Muscle of arm (tissue), 14 donors: Measurements from ENCODE around the gene DDX55. TPM values are rescaled to one million over a fixed set of nuclear protein-coding genes. Genes with fewer than 3 reads are reported as not detected.
A peak's percentile ranks its signal among the peaks of the same experiment; 100 is the strongest.
"Not testable (repeated sequence)": the region's sequence is repeated elsewhere in the genome, so short reads cannot be mapped to it uniquely, and the experiment has no call there.

ENCODE experiments used
- DNase-seq: peaks from one replicate; pipeline ENCODE4 v3.0.0-alpha.2; 2013
- long read RNA-seq, 11 donors: transcript quantifications; one replicate each; lab custom pipeline, GENCODE V29; 2026
- polyA plus RNA-seq, 12 donors: library from polyadenylated mRNA; unstranded; fragments of 120-200 nt; gene quantifications; one replicate each; pipeline ENCODE4 v1.2.1, GENCODE V29; 2013; ENCODE audit not compliant: insufficient read length in 12 of 12

The DDX55 gene, protein sequence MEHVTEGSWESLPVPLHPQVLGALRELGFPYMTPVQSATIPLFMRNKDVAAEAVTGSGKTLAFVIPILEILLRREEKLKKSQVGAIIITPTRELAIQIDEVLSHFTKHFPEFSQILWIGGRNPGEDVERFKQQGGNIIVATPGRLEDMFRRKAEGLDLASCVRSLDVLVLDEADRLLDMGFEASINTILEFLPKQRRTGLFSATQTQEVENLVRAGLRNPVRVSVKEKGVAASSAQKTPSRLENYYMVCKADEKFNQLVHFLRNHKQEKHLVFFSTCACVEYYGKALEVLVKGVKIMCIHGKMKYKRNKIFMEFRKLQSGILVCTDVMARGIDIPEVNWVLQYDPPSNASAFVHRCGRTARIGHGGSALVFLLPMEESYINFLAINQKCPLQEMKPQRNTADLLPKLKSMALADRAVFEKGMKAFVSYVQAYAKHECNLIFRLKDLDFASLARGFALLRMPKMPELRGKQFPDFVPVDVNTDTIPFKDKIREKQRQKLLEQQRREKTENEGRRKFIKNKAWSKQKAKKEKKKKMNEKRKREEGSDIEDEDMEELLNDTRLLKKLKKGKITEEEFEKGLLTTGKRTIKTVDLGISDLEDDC
- 10 to 100 TPM in 11 of 12 donors, not detected in 1; 13.6 to 29.3 (median 18.7) TPM for polyA plus RNA-seq
- long read RNA-seq, donor 1, partial matches to known transcripts, result 77 of 90 reads
- long read RNA-seq, donor 1, other reads (novel, unspliced or antisense), result 13 of 90 reads
- long read RNA-seq, donor 2, partial matches to known transcripts, result 24 of 50 reads
- long read RNA-seq, donor 2, other reads (novel, unspliced or antisense), result 24 of 50 reads
- long read RNA-seq, donor 3, partial matches to known transcripts, result 0 of 1 reads
- long read RNA-seq, donor 3, other reads (novel, unspliced or antisense), result 0 of 1 reads
- long read RNA-seq, donor 4, result 0 reads
- long read RNA-seq, donor 5, partial matches to known transcripts, result 0 of 1 reads
- long read RNA-seq, donor 5, other reads (novel, unspliced or antisense), result 0 of 1 reads
- long read RNA-seq, donor 6, result 0 reads
- long read RNA-seq, donor 7, result 0 reads
- long read RNA-seq, donor 8, partial matches to known transcripts, result 24 of 55 reads
- long read RNA-seq, donor 8, other reads (novel, unspliced or antisense), result 31 of 55 reads
- long read RNA-seq, donor 9, result 0 reads
- long read RNA-seq, donor 10, partial matches to known transcripts, result 9 of 9 reads
- long read RNA-seq, donor 10, other reads (novel, unspliced or antisense), result 0 of 9 reads
- long read RNA-seq, donor 11, partial matches to known transcripts, result 5 of 6 reads
- long read RNA-seq, donor 11, other reads (novel, unspliced or antisense), result 0 of 6 reads

DNA sequence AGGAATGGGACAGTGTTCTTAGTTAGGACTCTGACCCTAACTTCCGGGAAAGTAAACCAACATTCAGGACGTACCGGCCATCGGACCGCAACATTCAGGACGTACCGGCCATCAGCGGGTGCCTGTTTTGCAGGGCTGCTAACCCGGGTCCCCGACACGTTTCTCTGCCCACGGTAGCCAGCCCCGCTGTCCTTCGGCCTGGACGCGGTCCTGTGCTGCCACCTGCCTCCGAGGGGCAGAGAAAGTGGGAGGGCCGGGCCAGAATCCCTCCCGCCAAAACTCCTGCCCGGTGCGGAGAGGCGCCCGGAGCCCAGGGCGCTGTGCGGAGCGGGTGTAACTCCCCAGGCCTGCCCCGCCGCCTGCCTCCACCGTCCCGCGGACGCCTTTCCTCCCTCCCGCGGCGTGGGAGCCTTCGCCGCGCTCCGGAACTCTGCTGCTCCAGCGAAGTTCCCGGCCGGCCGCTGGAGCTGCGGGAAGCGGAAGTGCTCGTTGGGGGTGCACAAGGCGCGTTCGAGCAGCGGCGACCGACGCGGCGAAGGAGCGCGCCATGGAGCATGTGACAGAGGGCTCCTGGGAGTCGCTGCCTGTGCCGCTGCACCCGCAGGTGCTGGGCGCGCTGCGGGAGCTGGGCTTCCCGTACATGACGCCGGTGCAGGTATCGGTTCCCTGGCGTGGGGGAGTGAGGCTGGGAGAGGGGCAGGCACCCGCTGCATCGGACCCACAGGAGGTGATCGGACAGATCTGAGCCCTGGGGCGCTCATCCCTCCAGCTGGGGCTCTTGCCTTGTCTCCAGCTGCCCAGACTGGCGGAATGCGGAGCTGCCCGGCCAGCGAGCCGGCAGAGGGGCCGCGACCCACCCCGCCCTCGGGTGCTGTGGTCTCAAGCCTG lies at the start of gene DDX55:
Gene DDX55, plus strand, starts transcription at position 498 of the 888 bp plus-strand sequence. Its CDS starts 50 bp downstream, at position 548.
- DNase-seq, result peak; percentile 90

DNA sequence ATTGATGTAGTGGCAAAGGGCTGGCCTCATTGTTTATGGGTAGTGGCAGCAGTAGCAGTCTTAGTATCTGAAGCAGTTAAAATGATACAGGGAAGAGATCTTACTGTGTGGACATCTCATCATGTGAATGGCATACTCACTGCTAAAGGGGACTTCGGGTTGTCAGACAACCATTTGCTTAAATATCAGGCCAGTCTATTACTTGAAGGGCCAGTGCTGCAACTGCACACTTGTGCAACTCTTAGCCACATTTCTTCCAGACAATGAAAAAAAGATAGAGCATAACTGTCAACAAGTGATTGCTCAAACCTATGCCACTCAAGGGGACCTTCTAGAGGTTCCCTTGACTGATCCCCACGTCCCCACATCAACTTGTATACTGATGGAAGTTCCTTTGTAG lies 47.8 kb upstream of the DDX55 start:
- not testable (repeated sequence) for DNase-seq

DNA sequence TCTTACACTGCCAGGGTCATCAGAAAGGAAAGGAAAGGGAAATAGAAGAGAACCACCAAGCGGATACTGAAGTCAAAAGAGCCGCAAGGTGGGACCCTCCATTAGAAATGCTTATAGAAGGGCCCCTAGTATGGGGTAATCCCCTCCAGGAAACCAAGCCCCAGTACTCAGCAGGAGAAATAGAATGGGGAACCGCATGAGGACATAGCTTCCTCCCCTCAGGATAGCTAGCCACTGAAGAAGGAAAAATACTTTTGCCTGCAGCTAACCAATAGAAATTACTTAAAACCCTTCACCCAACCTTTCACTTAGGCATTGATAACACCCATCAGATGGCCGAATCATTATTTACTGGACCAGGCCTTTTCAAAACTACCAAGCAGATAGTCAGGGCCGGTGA lies 47.1 kb upstream of the DDX55 start:
- DNase-seq, result not testable (repeated sequence)

DNA sequence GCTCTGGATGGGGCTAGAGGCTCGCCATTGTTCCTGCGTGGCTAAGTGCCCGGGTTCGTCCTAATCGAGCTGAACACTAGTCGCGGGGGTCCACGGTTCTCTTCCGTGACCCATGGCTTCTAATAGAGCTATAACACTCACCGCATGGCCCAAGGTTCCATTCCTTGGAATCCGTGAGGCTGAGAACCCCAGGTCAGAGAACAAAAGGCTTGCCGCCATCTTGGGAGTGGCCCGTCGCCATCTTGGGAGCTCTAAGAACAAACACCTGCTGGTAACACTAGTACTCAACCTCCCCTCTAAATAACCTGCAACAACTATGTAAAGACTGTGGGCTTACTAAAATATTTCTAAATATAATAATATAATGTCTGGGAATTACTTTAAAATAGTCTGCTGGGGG lies 43.4 kb upstream of the DDX55 start:
- DNase-seq, result not testable (repeated sequence)

DNA sequence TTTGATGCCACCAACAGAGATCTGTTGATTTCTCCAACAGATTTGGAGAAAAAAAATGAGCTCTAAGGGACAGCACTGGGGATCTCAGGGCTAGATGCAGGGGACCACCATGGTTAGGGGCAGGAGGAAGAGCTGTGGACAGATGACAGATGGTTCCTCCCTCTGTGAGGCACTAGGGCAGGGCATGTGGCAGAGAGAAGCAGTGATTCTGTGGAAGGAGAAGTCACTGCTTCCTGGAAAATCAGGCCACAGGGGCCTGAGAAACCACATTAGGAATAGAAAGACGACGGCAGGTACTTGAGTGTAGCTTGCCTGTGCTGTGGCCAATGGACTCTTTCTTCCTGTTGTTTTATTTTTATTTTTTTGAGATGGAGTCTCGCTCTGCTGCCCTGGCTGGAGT lies 42.4 kb upstream of the DDX55 start:
- DNase-seq, result no peak

DNA sequence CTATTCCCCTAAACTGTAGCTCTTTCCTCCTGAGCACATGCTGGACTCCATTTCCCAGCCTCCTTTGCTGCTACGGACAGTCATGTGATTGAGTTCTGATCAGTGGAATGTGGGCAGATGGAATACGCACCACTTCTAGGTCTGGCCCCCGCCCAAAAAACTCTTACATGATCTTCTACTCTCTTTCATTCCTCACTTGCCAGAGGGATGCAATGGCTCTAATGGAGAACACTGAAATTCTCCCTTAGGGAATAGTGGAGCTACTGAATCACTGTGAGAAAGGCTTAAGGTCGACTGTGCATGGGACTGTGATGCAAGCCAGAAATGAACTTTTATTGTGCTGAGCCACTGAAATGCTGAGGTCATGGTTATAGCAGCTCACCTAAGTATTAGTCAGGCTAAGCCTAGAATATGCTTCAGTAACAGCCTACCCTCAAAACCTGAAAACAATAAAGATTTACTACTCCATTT lies 30.5 kb upstream of the DDX55 start:
- no peak for DNase-seq

DNA sequence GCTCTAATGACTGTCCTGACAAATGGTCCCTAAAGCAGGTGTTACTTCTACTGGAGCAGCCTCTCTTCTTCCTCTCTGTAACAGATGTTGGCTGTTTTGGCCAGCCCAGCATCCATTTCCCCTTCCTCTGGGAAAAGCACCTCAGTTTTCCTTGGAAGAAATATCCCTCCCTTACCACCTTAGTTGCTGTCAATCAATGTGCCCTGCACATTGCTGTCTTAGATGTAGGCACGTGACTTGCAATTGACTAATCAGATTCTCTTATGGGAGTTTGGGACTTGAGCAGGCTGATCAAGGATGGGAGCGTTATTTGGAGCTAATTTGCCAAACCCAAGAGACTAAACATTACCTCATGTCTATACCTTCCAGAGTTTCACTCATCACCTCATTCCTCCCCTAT lies 29.5 kb upstream of the DDX55 start:
- DNase-seq, result no peak

DNA sequence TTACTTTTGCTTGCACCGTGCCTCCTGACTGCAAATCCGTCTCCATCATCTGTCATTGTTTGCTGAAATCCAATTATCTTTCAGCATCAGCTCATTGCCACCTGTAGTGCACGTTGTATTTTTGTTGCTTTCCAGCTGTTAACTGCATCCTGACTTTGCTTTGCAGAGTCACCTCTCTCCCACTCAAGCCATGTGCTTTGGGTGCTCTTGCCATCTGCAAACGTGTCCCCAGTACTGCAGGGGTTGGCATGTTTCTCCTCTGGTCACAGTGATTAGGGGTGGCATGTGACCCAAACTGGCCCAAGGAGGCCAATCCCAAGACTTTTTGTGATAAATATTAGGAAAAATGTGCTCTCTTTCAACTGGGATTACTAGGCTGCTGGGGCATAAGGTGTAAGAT lies 28.0 kb upstream of the DDX55 start:
- DNase-seq, result no peak

DNA sequence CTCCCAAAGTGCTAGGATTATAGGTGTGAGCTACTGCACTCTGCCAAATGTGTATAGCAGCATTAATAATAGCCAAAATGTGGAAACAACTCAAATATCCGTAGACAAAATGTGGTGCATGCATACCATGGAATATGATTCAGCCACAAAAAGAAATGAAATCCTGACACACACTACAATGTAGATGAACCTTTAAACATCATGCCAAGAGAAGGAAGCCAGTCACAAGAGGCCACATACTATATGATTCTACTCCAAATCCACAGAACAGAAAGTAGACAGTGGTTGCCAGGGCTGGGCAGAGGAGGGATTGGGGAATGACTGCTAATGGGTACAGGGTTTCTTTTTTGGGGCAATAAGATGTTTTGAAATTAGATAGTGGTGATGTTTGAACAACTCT lies 25.3 kb upstream of the DDX55 start:
- DNase-seq, result no peak

DNA sequence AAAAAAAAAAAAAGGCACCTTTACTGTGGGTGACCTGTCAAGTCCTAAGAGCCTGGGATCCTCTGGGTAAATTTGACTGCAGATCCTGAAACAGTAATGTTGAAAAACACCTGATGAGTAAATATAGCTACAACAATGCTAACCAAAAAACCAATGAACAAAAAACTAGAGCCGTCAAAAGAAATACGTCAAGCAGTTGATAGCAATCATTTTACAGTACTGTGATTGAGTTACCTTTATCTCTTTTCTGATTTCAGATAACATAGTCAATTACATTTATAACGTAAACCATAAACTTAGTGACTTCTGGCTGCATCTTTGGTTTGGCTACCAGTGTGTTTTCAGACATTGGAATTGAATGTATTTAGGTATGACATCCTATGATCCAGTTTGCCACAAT lies 23.7 kb upstream of the DDX55 start:
- DNase-seq, result no peak

DNA sequence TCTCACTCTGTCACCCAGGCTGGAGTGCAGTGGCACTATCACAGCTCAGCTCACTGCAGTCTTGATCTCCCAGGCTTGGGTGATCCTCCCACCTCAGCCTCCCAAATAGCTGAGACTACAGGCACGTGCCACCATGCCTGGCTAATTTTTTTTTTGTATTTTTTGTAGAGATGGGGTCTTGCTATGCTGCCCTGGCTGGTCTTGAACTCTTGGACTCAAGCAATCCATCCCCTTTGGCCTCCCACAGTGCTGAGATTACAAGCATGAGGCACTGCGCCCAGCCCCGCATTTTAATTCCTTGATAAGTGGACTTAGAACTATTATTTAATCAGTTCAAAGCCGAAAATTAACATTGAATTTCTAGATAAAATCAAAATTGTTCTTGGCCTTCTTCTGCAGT lies 23.1 kb upstream of the DDX55 start:
- DNase-seq, result not testable (repeated sequence)

DNA sequence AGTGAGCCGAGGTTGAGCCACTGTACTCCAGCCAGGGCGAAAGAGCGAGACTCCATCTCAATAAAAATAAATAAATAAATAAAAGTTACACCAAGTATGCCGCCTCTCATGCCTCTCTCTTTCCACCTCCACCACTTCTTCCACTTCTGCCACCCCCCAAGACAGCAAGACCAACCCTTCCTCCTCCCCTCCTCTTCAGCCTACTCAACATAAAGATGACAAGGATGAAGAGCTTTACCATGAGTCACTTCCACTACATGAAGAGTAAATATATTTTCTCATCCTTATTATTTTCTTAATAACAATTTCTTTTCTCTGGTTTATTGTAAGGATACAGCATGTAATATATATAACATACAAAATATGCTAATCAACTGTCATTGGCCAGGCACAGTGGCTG lies 21.1 kb upstream of the DDX55 start:
- DNase-seq, result no peak

DNA sequence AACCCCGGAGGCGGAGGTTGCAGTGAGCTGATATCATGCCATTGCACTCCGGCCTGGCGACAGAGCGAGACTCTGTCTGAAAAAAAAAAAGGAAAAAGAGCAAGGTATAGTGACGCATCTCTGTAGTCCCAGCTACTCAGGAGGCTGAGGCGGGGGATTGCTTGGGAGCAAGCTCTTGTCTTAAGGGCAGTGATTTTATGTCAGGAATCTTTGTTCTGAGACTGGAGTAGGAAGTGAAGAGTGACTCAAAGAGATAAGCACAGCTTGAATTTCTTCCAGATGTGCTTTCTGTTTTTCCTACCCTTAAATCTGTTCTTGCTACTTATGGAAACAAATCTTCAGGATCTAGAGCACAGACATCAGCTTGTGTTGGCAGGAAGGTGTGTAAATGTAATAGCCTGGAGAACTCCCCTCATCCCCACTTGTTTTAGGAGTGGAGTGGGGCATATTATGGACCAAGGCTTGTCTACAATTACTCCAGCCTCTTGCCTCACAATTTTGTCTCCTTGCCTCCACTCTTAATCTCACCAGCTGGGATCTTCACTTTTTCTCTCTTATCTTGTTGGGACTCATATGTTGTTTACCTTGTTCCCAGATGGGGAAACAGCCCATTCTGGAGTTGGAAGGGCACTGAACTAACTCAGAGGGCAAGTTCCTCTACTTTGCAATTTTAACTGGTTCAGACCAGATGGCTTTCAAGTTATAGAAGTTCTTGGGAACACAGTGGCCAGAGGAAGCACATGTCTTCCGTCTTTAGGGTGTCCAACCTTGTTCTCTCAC lies 10.0 kb upstream of the DDX55 start:
- no peak for DNase-seq

DNA sequence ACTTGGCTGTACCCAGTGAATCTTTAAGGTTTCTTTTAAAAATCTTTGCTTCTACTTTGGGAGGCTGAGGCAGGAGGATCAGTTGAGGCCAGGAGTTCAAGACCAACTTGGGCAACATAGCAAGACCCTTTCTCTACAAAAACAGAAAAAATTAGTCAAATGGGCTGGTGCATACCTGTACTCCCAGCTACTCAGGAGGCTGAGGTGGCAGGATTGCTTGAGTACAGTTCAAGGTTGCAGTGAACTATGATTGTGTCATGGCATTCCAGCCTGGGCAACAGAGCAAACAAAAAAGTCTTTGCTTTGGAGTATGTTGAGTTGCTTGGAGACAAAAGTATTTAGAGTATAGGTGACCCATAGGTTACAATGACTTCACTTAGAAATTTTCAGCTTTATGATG lies 6.2 kb upstream of the DDX55 start:
- DNase-seq, result no peak

DNA sequence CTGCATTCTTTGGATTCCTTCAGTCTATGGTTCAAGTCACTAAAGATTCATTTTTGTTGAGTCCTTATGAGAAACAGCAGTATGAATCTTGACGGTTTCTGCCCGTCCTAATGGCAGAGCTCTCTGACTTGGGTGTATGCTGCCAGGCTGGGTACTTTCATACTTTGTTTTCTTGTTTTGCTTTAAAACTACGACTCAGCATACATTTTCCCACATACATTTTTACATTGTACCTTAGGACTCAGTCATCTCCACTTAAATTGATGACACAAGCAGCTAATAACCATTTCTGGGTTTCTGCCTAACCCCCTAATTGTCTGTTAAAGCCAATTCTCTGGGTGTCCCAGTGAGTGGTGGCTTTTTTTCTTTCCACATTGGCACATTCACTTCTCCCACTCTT lies 4.8 kb upstream of the DDX55 start:
- no peak for DNase-seq

DNA sequence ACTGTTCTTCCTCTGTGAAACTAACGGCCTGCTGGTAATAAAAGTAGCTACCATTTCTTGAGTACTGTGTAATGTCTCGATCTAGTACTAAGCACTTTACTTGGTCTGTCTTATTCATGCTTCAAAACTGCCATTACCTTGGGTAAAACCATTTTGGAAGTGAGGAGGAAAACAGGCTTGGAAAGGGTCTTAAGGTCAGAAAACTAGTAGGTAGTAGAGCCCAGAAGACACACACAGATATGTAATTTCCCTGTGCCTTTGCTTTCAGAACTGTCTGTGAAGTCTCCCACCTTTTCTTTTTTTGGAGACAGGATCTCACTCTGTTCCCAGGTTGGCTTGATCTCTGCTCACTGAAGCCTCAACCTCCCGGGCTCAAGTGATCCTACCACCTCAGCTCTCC lies 3.4 kb upstream of the DDX55 start:
- DNase-seq, result no peak

DNA sequence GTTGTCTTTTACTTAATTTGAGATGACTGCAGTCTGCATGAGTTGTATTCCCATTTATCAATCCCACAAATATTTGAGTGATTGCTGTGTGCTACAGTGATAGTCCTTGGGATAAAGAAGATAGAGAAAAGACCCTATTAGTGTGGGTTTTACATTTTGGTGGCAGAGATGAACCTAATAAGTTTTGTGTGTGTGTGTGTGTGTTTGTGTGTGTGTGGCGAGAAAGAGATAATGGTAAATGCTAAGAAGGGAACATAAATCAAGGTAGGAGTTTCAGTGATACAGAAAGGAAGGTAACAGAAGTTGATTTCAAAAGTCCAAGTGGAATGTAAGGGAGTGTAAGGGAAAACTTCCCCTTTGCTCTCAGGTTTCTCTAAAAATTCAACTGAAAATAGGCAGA lies 2.6 kb upstream of the DDX55 start:
- no peak for DNase-seq

DNA sequence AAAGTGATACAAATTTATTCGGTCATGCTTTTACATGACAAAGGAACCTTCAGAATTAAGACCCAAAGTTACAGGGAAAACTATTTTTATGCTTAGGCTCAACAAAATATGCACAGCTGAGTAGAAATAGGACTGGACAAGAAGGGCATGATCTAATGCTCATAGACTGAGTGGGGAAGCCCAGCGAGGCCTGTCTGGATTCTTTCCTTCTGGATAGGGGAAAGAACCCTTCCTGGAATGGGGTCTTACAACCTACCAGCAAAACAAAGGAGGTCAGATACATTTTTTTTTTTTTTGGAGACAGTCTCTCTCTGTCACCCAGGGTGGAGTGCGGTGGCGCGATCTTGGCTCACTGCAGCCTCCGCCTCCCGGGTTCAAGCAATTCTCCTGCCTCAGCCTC lies 2.2 kb upstream of the DDX55 start:
- no peak for DNase-seq

DNA sequence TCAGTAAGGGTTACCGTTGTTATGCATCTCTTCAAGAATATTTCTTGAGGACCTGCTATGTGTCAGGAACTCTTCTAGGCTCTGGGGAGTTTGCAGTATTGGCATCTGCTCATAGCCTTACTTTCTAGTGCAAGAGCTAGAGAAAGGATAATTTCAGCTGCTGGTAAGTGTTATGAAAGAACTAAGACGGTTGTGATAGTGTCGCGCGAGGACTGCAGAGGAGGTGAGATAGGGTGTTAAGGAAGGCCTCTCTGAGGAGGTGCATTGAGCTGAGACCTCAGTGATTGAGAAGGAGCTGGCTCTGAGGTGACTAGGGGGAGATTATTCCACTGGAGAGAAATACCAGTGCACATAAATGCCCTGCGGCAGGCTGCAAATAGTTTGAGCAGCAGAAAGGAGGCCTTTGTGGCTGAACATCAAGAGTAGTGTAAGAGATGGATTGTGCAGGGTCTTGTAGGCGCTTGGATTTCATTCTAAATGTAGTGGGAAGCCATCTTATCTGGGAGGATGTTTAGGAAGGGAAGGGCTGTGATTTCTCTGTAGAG lies 824 bp downstream of the DDX55 start:
- no peak for DNase-seq

DNA sequence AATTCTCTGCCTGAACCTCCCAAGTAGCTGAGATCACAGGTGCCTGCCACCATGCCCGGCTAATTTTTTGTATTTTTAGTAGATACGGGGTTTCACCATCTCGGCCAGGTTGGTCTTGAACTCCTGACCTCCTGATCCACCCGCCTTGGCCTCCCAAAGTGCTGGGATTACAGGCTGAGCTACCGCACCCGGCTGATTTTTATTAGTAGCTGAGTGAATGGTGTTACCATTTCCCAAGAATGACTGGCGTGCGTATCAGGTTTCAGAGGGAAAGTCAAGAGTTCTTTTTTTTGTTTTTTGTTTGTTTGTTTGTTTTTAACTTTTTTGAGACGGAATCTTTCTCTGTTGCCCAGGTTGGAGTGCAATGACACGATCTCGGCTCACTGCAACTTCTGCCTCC lies 1.6 kb downstream of the DDX55 start:
- DNase-seq, result not testable (repeated sequence)
